Body of pancreas (tissue), 4 donors: ENCODE measurements around the gene KRTAP5-10.

Source experiments
- CTCF ChIP-seq, 7 experiments: fragments of 450-650 bp in 4 of 7; fragments of 200-600 bp in 3 of 7; sonication (generic) in 3 of 7; IDR thresholded peaks; one replicate each; pipeline ENCODE4 v1.5.1; 2016 to 2019; ENCODE audit warnings: antibody characterized with exemption in 7 of 7
- POLR2A ChIP-seq, 3 donors: fragments of 450-650 bp; IDR thresholded peaks; one replicate each; pipeline ENCODE4 v1.6.1; 2016; ENCODE audit warnings: antibody characterized with exemption in 3 of 3, mild to moderate bottlenecking in 2 of 3

- TF ChIP-seq CTCF (IDR thresholded peaks at IDR 0.05) (no peak), POLR2A (IDR thresholded peaks at IDR 0.05) (no peak)
These were observed 39.3 kb upstream of the KRTAP5-10 start for GRCh38 chr11:71525938-71526495.
